GM12874 (cell line): Measurements from ENCODE around the gene C3orf20.

Experiments used
- TF ChIP-seq, protein P1 (sequence below): IDR thresholded peaks from 2 replicates; pipeline ENCODE4 v1.5.1; 2011; ENCODE audit warnings: low read depth, mild to moderate bottlenecking, control low read depth, low read length, moderate library complexity; ENCODE audit not compliant: insufficient read depth

C3orf20 gene

DNA sequence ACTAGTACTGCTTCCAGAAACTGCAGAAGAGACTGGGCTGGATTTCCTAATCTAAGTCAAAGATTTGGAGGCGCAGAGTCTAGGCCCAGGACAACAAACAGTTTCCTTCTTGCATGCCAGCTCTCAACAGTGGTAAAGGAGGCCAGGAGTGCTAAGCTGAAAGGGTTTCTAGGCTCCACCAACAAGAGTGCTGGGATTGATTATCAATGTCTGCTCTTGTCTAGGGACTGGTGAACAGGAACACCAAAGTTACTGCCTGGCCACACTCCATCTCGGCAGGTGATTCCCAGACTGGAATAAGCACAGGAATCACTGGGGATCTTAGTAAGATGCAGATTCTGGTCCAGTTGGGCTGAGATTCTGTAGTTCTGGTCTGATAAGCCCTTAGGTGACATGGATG lies 121.1 kb downstream of the C3orf20 start:
- TF ChIP-seq, protein P1, sequence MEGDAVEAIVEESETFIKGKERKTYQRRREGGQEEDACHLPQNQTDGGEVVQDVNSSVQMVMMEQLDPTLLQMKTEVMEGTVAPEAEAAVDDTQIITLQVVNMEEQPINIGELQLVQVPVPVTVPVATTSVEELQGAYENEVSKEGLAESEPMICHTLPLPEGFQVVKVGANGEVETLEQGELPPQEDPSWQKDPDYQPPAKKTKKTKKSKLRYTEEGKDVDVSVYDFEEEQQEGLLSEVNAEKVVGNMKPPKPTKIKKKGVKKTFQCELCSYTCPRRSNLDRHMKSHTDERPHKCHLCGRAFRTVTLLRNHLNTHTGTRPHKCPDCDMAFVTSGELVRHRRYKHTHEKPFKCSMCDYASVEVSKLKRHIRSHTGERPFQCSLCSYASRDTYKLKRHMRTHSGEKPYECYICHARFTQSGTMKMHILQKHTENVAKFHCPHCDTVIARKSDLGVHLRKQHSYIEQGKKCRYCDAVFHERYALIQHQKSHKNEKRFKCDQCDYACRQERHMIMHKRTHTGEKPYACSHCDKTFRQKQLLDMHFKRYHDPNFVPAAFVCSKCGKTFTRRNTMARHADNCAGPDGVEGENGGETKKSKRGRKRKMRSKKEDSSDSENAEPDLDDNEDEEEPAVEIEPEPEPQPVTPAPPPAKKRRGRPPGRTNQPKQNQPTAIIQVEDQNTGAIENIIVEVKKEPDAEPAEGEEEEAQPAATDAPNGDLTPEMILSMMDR = no peak

DNA sequence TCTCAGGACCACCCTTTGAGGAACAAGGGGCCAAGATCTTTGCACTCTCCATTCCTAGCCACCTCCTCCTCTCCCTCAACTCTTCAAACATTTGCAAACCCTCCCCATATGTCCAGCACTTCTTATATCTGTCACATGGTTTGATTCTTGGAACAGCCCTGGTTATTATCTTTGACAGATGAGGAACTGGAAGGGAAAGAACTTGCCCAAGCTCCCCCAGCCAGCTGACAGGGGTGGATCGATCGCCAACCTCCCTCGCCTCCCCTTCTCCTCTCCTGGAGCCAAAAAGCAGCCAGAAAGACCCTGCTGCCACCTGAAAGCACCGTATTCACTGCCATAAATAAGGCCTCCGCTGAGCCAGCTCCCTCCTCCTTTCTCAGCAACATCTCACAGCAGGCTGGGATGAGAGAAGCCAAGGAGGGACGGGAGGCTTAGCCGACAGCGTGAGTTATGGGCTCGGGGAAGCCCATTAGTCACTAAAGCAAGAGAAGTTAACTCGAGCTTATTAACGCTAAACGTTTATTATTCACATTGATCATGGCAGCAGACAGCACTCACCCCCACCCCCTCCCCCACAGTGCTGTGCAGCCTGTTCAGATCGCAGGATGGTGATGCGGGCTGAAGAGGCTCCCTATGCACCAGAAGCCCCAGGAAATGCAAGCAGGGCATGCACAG lies 121.6 kb downstream of the C3orf20 start:
- TF ChIP-seq, protein P1 = no peak

DNA sequence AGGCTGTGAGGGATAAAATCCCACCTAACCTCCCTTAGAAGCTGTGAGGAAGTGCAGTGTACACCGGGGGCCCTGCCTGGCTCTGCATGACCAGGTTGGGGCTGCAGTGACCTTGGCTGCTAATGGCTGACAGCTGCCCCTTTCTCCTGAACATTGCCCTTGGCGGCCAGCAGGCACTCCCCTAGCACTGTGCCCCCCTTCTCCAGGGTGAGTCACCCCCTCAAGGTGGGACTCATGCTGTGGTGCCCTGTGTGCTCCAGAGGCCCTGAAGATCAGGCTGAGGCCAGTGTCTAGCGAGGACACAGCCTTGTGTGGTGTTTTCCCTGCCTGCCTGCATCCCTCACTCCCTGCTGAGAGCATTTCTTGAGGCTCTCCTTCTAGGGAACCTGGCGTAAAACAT lies 122.8 kb downstream of the C3orf20 start:
- TF ChIP-seq, protein P1 = no peak

DNA sequence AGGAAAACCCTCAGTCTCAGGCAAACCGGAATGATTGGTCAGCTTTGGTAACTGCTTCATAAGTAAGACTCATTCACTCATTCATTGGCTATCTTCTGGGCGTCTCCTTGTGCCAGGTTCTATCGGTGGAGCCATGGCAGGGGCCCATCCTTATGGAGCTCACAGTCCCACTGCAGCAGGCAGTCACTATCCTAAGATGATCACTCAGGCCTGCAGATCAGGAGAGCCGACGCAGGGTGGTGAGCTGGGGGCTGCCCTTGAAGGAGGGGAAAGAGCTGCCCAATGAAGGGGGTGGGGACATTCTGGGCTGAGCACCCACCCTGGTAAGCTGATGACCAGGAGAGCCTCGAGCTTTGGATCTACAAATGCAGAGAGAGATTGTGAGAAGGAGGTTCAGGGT lies 123.3 kb downstream of the C3orf20 start:
- TF ChIP-seq, protein P1 = no peak

DNA sequence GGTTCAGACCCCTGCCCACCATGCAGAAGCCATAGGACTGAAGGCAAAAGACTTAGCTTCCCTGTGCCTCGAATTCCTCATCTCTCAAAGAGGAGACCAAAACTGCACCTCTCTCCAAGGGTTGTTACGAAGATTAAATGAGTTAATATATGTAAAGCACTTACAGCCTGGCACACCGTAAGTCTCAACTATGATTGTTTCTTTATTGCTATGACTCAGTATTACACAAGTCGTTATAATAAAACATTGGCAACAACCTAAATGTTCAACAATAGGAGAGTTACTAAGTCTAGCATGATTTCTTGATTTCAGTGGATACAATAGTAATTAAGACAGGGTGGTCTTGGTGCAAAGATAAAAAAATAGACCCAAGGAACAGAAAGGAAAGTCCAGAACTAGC lies 124.2 kb downstream of the C3orf20 start:
- TF ChIP-seq, protein P1 = no peak

DNA sequence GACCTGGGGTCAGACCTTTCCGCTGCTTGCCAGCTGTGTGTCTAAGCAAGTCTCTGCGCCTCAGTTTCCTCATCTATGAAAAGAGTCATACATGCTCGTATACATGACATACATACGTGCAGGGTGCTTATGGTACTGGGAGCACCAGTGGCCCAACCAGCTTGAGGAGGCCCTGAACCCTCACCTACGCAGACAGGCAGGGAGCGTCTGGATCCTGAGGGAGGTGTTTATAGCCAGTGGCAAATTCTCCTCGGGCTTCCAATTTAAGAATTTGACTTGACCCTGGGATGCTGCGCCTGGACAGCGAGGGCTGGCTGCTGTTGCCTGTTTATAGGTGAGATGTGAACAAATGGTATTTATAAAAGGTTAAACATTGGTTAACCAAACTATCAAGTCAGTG lies 126.1 kb downstream of the C3orf20 start:
- TF ChIP-seq, protein P1 = no peak

DNA sequence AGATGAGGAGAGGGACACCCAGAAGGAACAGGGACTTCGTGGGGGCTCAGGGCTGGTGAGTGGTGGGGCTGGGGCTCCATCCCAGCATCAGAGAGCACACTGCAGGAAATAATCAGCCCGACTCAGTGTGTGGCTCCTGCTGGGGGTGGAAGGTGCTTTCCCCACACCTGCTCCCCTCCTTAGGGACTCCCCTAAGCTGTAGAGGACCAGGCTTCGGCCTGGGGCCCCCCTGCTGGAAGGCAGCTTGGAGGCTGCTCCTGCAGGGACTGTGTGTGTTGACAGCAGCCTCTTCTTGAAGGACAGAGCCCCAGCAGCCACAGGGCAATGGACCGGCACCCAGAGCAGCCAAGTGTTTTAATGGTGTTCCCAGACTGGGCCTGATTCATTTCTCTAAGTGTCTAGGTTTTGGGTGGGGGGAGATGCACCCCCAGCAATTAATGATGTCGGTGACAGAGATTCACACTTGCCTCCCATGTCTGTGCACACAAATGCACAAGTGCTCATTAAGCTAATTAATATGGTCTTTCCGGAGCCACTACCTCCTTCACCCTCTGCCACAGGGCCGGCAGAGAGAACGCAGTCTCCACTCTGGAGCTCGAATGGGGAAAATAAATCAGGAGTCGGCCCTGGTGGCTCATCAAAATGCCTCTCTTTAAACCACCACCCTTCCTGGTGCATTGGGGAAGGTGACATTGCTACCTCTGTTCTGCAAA lies 126.9 kb downstream of the C3orf20 start:
- TF ChIP-seq, protein P1 = no peak
